ENCODE data around the gene MEI4. TPM values are rescaled to one million over a fixed set of nuclear protein-coding genes. Genes with fewer than 3 reads are reported as not detected.
"Not testable (repeated sequence)": the region's sequence is repeated elsewhere in the genome, so short reads cannot be mapped to it uniquely, and the experiment has no call there.

The MEI4 gene
- total RNA-seq, 3 donors from 2014 or later, result not detected

GRCh38 chr6:77653816-77654215 lies 977 bp downstream of the MEI4 start:
- ATAC-seq (no peak), DNase-seq (no peak)
- peaks cover 6% of the 10 kb centered on the region for H3K27me3 Mint-ChIP-seq (ENCODE audit: low read depth)
- no peak overlapping the region for H3K4me3 Mint-ChIP-seq
- H3K9me3 Mint-ChIP-seq, result no peaks in the 10 kb centered on the region
- H3K4me1 Mint-ChIP-seq (ENCODE audit: low read depth), result peaks cover 1% of the 10 kb centered on the region
- H3K36me3 Mint-ChIP-seq (ENCODE audit: insufficient read depth), result no peaks in the 10 kb centered on the region

- H3K4me3 Mint-ChIP-seq; H3K9me3 Mint-ChIP-seq; H3K36me3 Mint-ChIP-seq (ENCODE audit: insufficient read depth); H3K4me1 Mint-ChIP-seq (ENCODE audit: low read depth); ATAC-seq; DNase-seq; H3K27me3 Mint-ChIP-seq (ENCODE audit: low read depth): not testable (repeated sequence)
Measured at GRCh38 chr6:77655035-77655434, 2.2 kb downstream of the MEI4 start.

- Mint-ChIP-seq H3K9me3 (no peaks in the 10 kb centered on the region), H3K27me3 (ENCODE audit: low read depth) (no peaks in the 10 kb centered on the region), H3K4me3 (no peak overlapping the region), H3K36me3 (ENCODE audit: insufficient read depth) (no peaks in the 10 kb centered on the region), H3K4me1 (ENCODE audit: low read depth) (no peaks in the 10 kb centered on the region)
- no peak for DNase-seq
- ATAC-seq, result no peak
Measured at GRCh38 chr6:77656999-77657764, 4.3 kb downstream of the MEI4 start.

DNA sequence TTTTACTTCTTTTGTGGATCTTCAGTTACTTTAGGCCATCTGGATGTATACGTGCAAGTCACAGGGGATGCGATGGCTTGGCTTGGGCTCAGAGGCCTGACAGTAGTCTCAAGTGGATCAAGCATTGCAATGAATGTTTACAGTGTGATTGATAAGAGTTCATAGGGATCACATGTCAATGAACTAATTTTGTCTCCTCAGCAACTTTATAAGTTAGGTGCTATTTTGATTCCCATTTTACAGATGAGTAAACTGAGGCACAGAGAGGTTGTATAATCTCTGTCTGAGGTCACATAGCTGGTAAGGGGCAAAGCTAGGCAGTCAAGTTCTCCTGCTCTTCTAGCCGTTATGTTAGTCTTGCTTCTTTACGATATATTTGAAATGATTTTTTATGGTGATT lies 13.5 kb downstream of the MEI4 start:
- no peaks in the 10 kb centered on the region for H3K36me3 Mint-ChIP-seq (ENCODE audit: insufficient read depth)
- DNase-seq (no peak), ATAC-seq (no peak)
- H3K4me3 Mint-ChIP-seq, result no peak overlapping the region
- no peaks in the 10 kb centered on the region for H3K9me3 Mint-ChIP-seq
- no peaks in the 10 kb centered on the region for H3K27me3 Mint-ChIP-seq (ENCODE audit: low read depth)
- no peaks in the 10 kb centered on the region for H3K4me1 Mint-ChIP-seq (ENCODE audit: low read depth)

DNA sequence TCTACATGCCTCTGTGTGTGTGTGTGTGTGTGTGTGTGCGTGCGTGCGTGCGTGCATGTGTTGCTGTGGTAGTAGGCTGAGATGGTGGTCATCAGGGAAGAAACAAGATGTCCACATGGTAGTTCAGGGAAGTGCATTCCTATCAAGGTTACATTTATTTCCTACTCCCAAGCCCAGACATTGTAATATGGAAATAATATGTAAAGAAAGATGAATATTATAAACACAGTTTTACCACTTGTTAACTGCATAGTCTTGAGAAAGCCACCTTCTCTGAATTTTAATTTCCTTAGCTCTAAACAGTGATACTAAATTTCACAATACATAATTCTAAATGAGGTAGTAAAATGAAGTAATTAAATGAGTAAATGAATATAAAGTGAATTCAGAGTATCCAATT lies 14.0 kb downstream of the MEI4 start:
- Mint-ChIP-seq H3K27me3 (ENCODE audit: low read depth) (no peaks in the 10 kb centered on the region), H3K4me1 (ENCODE audit: low read depth) (no peaks in the 10 kb centered on the region), H3K4me3 (no peak overlapping the region), H3K9me3 (no peaks in the 10 kb centered on the region), H3K36me3 (ENCODE audit: insufficient read depth) (no peaks in the 10 kb centered on the region)
- DNase-seq (no peak), ATAC-seq (no peak)

GRCh38 chr6:77669913-77670312 lies 17.1 kb downstream of the MEI4 start:
- no peaks in the 10 kb centered on the region for H3K4me1 Mint-ChIP-seq (ENCODE audit: low read depth)
- no peak overlapping the region for H3K4me3 Mint-ChIP-seq
- H3K36me3 Mint-ChIP-seq (ENCODE audit: insufficient read depth), result no peaks in the 10 kb centered on the region
- H3K27me3 Mint-ChIP-seq (ENCODE audit: low read depth), result no peaks in the 10 kb centered on the region
- no peaks in the 10 kb centered on the region for H3K9me3 Mint-ChIP-seq
- DNase-seq (no peak), ATAC-seq (no peak)

- ATAC-seq (no peak), DNase-seq (no peak)
- no peaks in the 10 kb centered on the region for H3K36me3 Mint-ChIP-seq (ENCODE audit: insufficient read depth)
- no peak overlapping the region for H3K4me3 Mint-ChIP-seq
- no peaks in the 10 kb centered on the region for H3K4me1 Mint-ChIP-seq (ENCODE audit: low read depth)
- H3K9me3 Mint-ChIP-seq, result no peaks in the 10 kb centered on the region
- no peaks in the 10 kb centered on the region for H3K27me3 Mint-ChIP-seq (ENCODE audit: low read depth)
Measured at GRCh38 chr6:77674211-77674610, 21.4 kb downstream of the MEI4 start.

DNA sequence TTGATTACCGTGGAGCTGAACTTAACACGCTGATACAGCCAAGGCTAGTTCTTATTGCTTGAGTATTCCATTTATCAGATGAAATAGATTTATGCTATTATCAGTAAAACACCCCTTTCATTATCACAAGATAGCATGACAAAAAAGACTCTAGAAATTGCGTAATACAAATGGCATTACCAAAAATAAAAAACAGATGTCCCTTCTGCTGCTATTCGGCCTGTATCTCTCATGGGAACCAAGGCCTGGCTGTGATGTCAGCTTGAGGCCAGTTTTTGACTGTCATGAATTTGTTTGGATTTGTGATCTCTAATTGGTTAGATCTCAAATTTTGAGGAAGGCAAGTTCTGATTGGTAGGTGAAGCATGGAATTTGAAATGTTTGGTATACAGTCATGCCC lies 25.2 kb downstream of the MEI4 start:
- no peaks in the 10 kb centered on the region for H3K9me3 Mint-ChIP-seq
- DNase-seq (no peak), ATAC-seq (no peak)
- H3K4me1 Mint-ChIP-seq (ENCODE audit: low read depth), result no peaks in the 10 kb centered on the region
- no peaks in the 10 kb centered on the region for H3K27me3 Mint-ChIP-seq (ENCODE audit: low read depth)
- no peaks in the 10 kb centered on the region for H3K36me3 Mint-ChIP-seq (ENCODE audit: insufficient read depth)
- H3K4me3 Mint-ChIP-seq, result no peak overlapping the region

- no peak overlapping the region for H3K4me3 Mint-ChIP-seq
- H3K4me1 Mint-ChIP-seq (ENCODE audit: low read depth), result no peaks in the 10 kb centered on the region
- DNase-seq (no peak), ATAC-seq (no peak)
- H3K36me3 Mint-ChIP-seq (ENCODE audit: insufficient read depth), result no peaks in the 10 kb centered on the region
- H3K27me3 Mint-ChIP-seq (ENCODE audit: low read depth), result no peaks in the 10 kb centered on the region
- peaks cover 4% of the 10 kb centered on the region for H3K9me3 Mint-ChIP-seq
Measured at GRCh38 chr6:77683515-77683914, 30.7 kb downstream of the MEI4 start.

DNA sequence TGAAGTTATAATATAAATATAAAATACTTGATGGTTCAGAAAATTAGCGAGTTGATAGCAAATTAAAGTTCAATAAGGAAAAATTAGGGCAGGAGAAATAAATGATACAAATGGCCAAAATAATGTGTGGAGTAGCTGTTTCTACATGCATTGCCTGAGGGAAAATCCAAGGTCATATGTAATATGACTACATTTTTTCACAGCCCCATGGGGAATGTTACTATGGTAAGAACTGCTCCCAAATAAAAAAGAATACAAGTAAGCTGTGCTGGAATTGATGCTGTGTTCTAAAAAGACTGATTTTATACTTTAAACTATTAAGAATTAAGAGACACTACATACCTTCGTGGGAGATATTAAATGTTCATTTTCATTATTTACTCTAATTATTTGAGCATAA lies 34.1 kb downstream of the MEI4 start:
- Mint-ChIP-seq H3K9me3 (peaks cover 4% of the 10 kb centered on the region), H3K36me3 (ENCODE audit: insufficient read depth) (no peaks in the 10 kb centered on the region), H3K4me1 (ENCODE audit: low read depth) (no peaks in the 10 kb centered on the region), H3K4me3 (no peak overlapping the region), H3K27me3 (ENCODE audit: low read depth) (no peaks in the 10 kb centered on the region)
- DNase-seq, result no peak
- ATAC-seq, result no peak

- Mint-ChIP-seq H3K27me3 (ENCODE audit: low read depth) (no peaks in the 10 kb centered on the region), H3K4me1 (ENCODE audit: low read depth) (no peaks in the 10 kb centered on the region), H3K9me3 (peaks cover under 1% of the 10 kb centered on the region), H3K36me3 (ENCODE audit: insufficient read depth) (no peaks in the 10 kb centered on the region), H3K4me3 (no peak overlapping the region)
- DNase-seq (no peak), ATAC-seq (no peak)
Measured at GRCh38 chr6:77688649-77689048, 35.8 kb downstream of the MEI4 start.

DNA sequence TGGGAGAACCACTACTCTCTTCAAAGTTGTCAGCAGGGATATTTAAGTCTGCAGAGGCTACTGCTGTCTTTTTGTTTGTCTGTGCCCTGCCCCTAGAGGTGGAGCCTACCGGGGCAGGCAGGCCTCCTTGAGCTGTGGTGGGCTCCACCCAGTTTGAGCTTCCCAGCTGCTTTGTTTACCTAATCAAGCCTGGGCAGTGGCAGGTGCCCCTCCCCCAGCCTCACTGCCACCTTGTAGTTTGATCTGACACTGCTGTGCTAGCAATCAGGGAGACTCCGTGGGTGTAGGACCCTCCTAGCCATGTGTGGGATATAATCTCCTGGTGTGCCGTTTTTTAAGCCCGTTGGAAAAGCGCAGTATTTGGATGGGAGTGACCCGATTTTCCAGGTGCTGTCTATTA lies 47.3 kb downstream of the MEI4 start:
- H3K27me3 Mint-ChIP-seq (ENCODE audit: low read depth); H3K4me3 Mint-ChIP-seq; H3K4me1 Mint-ChIP-seq (ENCODE audit: low read depth); ATAC-seq; H3K36me3 Mint-ChIP-seq (ENCODE audit: insufficient read depth); H3K9me3 Mint-ChIP-seq; DNase-seq: not testable (repeated sequence)

- peaks cover 17% of the 10 kb centered on the region for H3K9me3 Mint-ChIP-seq
Measured at GRCh38 chr6:77707603-77708002, 54.8 kb downstream of the MEI4 start.

DNA sequence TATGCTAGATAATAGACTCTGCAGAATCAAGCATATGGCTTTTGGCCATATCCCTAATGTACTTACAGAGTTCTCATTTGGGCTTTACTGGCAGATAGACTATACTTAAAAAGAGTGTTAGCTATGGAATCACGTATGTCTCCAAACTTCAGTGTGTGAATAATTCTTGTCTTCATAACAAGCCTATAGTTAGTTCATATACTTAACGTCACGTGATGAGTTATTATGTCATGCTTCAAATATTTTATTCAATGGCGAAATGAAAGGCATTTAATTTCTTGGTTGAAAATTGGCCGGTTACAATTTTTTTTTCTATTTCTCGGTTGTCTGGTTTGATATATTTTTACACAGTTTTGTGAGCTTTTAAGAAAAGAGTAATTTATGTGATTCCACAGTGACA lies 62.7 kb downstream of the MEI4 start:
- DNase-seq, result no peak
- H3K4me1 Mint-ChIP-seq (ENCODE audit: low read depth), result no peaks in the 10 kb centered on the region
- no peaks in the 10 kb centered on the region for H3K9me3 Mint-ChIP-seq
- H3K4me3 Mint-ChIP-seq, result no peak overlapping the region
- ATAC-seq, result no peak
- no peaks in the 10 kb centered on the region for H3K27me3 Mint-ChIP-seq (ENCODE audit: low read depth)
- H3K36me3 Mint-ChIP-seq (ENCODE audit: insufficient read depth), result no peaks in the 10 kb centered on the region

More at GRCh38 chr6:77707603-77708002, 54.8 kb downstream of the MEI4 start:
- H3K4me1 Mint-ChIP-seq (ENCODE audit: low read depth), result no peaks in the 10 kb centered on the region
- ATAC-seq (no peak), DNase-seq (no peak)
- no peaks in the 10 kb centered on the region for H3K36me3 Mint-ChIP-seq (ENCODE audit: insufficient read depth)
- peaks cover 1% of the 10 kb centered on the region for H3K27me3 Mint-ChIP-seq (ENCODE audit: low read depth)
- H3K4me3 Mint-ChIP-seq, result no peak overlapping the region

GRCh38 chr6:77716311-77716710 lies 63.5 kb downstream of the MEI4 start:
- no peak for DNase-seq
- no peak for ATAC-seq
- Mint-ChIP-seq H3K4me1 (ENCODE audit: low read depth) (no peaks in the 10 kb centered on the region), H3K4me3 (no peak overlapping the region), H3K9me3 (no peaks in the 10 kb centered on the region), H3K36me3 (ENCODE audit: insufficient read depth) (no peaks in the 10 kb centered on the region), H3K27me3 (ENCODE audit: low read depth) (no peaks in the 10 kb centered on the region)

Data from activated T-cell treated with anti-CD3 and anti-CD28 coated beads, Interleukin-2, amount 50 U/mL, for 4 hours (primary cell).